GM10847 (cell line): Measurements from ENCODE around the gene THAP4.

ENCODE experiments used
- POLR2A ChIP-seq: IDR thresholded peaks from 2 replicates; pipeline ENCODE4 v1.6.1; 2011; ENCODE audit not compliant: insufficient read length; ENCODE audit errors: extremely low read depth

THAP4 gene

GRCh38 chr2:241592126-241592845 lies 44.7 kb downstream of the THAP4 start:
- no peak for TF ChIP-seq POLR2A

- TF ChIP-seq POLR2A: no peak
Measured at GRCh38 chr2:241586564-241587264, 50.2 kb downstream of the THAP4 start.

GRCh38 chr2:241584436-241584835 lies 52.5 kb downstream of the THAP4 start:
- TF ChIP-seq POLR2A: no peak

- TF ChIP-seq POLR2A: no peak
Measured at GRCh38 chr2:241582806-241583205, 54.2 kb downstream of the THAP4 start.

- TF ChIP-seq POLR2A: no peak
Measured at GRCh38 chr2:241582328-241582727, 54.6 kb downstream of the THAP4 start.

- TF ChIP-seq POLR2A: no peak
Measured at GRCh38 chr2:241579281-241579680, 57.7 kb downstream of the THAP4 start.

- no peak for TF ChIP-seq POLR2A
Measured at GRCh38 chr2:241577413-241578122, 59.4 kb downstream of the THAP4 start.

GRCh38 chr2:241576293-241576654 lies 60.7 kb downstream of the THAP4 start:
- no peak for TF ChIP-seq POLR2A

GRCh38 chr2:241575624-241576292 lies 61.2 kb downstream of the THAP4 start:
- no peak for TF ChIP-seq POLR2A

GRCh38 chr2:241574911-241575623 lies 61.9 kb downstream of the THAP4 start:
- no peak for TF ChIP-seq POLR2A

- TF ChIP-seq POLR2A: no peak
Measured at GRCh38 chr2:241573741-241574140, 63.2 kb downstream of the THAP4 start.

- no peak for TF ChIP-seq POLR2A
Measured at GRCh38 chr2:241571821-241572620, 64.9 kb downstream of the THAP4 start.

GRCh38 chr2:241570961-241571581 lies 65.9 kb downstream of the THAP4 start:
- TF ChIP-seq POLR2A: no peak

- no peak for TF ChIP-seq POLR2A
Measured at GRCh38 chr2:241569831-241570281, 67.1 kb downstream of the THAP4 start.
